Measurements from ENCODE around the gene SHISAL2A.
"Not testable (repeated sequence)": the region's sequence is repeated elsewhere in the genome, so short reads cannot be mapped to it uniquely, and the experiment has no call there.

SHISAL2A gene

DNA sequence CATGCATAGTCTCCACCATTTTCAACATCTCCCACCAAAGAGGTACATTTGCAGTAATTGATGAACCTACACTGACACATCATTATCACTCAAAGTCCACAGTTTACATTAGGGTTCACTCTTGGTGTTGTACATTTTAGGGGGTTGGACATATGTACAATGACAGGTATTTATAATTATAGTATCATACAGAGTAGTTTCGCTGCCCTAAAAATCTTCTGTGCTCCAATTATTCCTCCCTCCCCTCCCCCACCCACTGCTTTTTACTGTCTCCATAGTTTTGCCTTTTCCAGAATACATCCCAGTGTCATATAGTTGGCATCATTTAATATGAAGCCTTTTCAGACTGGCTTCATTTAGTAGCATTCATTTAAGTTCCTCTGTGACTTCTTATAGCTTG is 51.6 kb downstream of the SHISAL2A start:
- no peak for DNase-seq (ENCODE audit: low read depth)

DNA sequence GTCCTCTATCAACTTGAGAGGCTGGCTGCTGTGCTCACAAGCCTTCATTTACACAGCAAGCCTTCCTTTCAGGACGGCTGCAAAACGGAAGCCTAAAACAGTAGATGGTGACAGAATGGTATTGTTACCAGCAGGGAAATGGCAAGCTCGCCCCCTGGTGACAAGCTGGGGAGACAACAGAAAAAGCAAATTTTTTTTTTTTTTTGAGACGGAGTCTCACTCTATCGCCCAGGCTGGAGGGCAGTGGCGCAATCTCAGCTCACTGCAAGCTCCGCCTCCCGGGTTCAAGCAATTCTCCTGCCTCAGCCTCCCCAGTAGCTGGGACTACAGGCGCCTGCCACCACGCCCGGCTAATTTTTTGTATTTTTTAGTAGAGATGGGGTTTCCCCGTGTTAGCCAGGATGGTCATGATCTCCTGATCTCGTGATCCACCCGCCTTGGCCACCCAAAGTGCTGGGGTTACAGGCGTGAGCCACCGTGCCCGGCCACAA is 53.3 kb downstream of the SHISAL2A start:
- peak; percentile 56 for DNase-seq (ENCODE audit: low read depth)

DNA sequence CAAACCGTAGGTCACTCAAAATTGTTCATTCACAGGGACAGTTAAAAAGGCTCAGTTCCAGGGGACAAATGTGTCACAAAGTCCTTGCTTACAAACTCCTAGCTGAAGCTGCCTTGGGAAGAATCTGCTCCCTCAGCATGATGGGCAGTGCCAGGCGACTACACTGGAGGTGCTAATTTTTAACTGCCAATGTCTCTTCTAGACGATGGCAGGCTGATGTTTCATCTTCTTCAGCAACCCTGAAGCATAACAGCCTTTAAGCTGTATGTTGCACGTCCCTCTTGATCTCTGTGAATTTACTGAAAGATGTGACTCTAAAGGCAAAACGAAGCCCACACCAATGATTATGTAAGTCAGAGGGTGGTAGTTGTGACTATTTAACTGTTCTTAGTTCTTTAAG is 53.9 kb downstream of the SHISAL2A start:
- DNase-seq (ENCODE audit: low read depth): no peak

DNA sequence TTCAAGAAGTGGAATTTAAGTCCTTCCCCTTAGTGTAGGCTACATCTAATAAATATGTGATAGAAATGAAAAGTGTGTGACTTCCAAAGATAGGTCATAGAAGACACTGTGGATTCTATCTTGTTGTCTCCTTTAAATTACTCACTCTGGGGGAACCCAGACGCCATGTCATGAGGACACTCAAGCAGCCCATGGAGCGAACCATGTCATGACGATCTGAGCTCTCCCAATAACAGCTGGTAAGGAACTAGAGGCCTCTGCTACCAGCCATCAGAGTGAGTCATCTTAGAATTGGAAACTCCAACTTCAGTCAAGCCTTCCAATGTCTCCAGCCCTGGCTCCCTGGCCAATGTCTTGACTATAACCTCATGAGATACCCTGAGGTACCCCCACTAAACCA is 58.9 kb downstream of the SHISAL2A start:
- DNase-seq (ENCODE audit: low read depth): no peak

DNA sequence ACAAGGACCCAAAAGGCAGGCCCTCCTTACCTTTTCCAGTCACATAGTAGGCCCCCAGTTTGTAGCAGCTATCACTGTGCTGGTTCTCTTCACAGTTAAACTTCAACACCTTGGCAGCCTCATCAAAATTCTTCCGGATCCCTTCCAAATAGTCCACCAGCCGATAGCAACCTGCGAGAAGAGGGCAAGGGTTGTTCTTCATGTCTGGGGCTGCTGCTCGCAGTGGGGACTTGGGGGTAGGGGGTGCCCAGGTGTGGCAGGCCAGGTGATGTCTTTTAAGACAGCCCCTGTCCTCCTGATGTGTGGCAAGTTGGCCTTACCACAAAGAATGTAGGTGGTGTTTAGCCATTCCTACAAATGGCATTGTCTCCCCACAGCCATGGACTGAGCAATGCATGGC is 59.7 kb downstream of the SHISAL2A start:
- DNase-seq (ENCODE audit: low read depth): no peak

DNA sequence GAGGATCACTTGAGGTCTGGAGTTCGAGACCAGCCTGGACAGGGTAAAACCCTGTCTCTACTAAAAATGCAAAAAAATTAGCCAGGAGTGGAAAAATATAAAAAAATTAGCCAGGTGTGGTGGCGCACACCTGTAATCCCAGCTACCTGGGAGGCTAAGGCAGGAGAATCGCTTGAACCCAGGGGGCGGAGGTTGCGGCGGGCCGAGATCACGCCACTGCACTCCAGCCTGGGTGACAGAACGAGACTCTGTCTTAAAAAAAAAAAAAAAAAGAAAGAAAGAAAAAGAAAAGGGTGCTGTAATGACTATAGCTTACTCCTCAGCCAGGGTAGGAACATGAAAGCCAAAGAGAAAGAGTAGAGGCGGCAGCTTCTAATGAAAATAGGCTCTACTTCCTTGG is 60.4 kb downstream of the SHISAL2A start:
- DNase-seq (ENCODE audit: low read depth): not testable (repeated sequence)

DNA sequence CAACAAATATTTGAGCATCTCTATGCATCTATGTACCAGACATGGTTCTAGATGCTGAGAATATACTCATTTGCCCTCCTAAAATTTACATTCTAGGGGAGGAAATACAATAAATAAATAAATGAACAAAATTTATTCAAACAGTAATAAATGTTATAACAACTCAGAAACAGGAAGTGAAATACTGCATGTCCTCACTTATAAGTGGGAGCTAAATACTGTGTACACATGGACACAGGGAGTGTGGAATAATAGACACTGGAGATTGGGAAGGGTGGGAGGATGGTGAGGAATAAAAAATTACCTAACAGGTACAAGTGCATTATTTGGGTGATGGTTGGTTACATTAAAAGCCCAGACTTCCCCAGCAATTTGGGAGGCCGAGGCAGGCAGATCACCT is 60.9 kb downstream of the SHISAL2A start:
- DNase-seq (ENCODE audit: low read depth): no peak

DNA sequence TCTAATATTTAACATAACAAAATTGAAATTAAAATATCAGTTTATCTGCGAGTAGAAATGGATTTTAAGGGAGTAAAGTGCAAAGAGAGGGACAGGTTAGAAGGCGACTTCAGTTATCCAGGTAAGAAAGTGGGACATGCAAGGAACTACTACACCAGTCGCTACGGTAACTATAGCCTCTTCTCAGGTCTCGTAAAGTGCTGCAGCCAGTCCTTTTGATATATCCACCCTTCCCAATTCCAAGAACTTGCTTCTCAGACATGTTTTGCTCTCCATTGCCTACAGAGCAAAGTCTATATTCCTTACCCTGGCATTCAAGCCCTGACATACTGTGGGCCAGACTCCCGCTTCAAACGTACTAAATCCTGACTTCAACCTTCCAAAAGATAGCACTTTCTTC is 62.7 kb downstream of the SHISAL2A start:
- DNase-seq (ENCODE audit: low read depth): no peak

DNA sequence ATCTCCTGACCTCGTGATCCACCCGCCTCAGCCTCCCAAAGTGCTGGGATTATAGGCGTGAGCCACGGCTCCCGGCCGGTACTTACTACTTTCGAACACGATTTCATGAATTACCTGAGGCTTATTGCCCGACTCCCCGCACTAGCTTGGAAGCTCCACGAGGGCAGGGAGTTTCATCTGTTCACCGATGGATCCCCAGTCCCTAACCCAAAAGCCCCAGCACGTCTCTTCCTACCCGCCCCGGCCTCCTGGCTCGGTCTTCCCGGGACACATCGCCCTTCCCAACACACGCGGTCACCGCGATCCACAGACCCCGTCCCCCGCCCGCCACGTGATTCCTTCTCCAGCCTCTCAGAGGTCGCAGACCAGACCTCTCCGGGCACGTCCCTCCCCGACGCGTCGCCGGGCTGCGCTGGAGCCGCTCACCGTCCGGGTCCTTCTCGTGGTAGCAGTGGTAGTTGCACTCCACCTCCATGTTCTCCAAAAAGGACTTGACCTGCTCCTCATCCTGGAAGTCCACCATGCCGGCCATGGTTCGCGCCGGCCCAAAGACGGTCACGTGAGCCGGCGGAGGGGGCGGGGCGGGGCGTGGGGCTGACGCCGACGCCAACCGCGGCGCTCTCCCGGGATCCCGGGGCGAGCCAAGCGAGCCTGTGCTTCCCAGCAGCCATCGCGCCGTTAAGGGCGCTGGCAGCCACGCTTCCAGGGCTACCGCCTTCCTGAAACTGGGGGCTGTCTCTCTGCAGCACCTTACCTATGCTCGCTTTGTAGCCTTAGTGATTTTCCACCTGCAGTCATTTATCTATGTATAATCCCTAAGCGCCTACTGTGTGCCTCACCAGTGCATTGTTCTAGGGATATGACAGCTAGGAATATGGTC is 65.1 kb downstream of the SHISAL2A start, which contains the start of gene COA7:
Gene COA7 (minus strand): TSS at position 553 of the 880 bp plus-strand sequence. CDS start 21 bp downstream, at position 532.
- peak; percentile 72 for DNase-seq (ENCODE audit: low read depth)

DNA sequence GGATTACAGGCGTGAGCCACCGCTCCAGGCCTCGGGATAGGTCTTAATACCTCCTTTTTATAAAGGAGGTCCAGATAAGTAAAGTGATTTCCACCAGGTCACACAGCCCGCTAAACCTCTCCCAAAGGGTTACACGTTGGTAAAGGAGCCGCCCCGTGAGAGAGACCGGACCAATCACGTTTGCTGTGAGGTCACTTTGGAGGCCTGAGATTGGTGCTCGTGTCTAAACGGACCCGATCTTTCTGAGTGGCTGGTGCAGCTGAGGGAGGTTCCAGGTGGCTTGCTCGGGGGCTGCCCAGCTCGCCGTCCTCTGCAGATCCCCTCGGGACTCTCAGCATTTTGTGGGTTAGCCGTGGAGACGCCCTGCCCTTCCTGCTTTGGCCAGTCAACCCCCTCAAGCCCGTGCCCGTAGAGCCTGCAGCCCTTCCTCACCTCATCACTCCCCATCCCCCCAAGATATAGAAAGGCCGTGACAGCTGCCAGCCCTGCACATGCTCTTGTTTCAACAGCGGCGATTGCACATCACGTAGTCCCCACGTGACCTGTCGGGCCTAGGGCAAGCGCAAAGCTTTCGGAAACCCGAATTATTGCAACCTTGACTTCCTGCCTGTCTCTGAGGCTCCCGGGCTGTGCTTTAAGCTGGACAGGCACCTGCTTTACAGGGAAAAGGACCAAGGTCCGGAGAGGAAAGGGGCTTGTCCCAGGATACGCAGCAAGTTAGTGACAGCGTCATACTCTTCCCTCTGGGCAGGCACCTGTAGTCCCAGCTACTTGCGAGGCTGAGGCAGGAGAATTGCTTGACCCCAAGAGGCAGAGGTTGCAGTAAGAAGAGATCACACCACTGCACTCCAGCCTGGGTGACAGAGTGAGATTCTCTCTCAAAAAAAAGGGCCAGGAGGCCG is 70.2 kb downstream of the SHISAL2A start:
- DNase-seq (ENCODE audit: low read depth): peak; percentile 79

DNA sequence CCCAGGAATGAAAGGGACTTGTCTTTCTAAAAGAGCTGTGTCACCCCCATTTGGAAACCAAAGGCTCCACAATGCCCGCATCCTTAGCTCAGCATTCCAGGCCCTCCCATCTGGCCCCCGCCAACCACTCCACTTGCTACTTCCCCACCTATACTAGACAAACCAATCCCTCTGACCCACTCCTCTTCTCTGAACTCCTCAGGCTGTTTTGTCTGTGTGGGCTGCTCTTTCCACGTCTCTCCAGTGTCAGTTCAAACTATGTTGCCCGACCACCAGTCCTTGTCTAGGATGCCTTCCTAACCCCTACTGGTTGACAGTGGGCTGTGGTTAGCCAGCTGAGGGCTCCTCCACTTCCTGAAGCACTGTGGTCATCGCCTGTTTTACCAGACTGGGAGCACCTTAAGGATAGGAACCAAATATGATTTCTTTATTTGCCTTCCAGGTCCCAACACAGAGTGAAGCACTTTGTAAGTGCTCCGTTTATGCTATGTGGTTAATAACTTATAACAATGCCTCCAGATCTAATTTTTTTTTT is 73.2 kb downstream of the SHISAL2A start:
- DNase-seq (ENCODE audit: low read depth): peak; percentile 47

All from CMK (cell line).